ENCODE data around the gene WDPCP. TPM values are rescaled to one million over a fixed set of nuclear protein-coding genes. Genes with fewer than 3 reads are reported as not detected.

Gene WDPCP
- polyA plus RNA-seq, 1 of the 3 experiments (the other 2 are of a cell fraction) = 3.1 TPM

GRCh38 chr2:63465633-63466032 lies 122.6 kb downstream of the WDPCP start:
- no peak overlapping the region for H2AFZ ChIP-seq (ENCODE audit: low read depth)
- POLR2A ChIA-PET = no interaction called here
- CTCF ChIA-PET = interaction anchor here (0.9 kb wide), 1 partner anchor 19 kb away, joined by 3 read pairs; no protein-coding TSS in a partner anchor
- DNase-seq = no peak
- H3K4me2 ChIP-seq = no peak overlapping the region
- H3K9ac ChIP-seq = no peak overlapping the region
- TF ChIP-seq USF1 (IDR thresholded peaks at IDR 0.05; ENCODE audit: borderline replicate concordance, low read depth) (no peak), TCF12 (IDR thresholded peaks at IDR 0.05) (0 out of 2 replicates have a peak, but pooled peaks have one; percentile 18), EZH2phosphoT487 (IDR thresholded peaks at IDR 0.05; ENCODE audit: borderline replicate concordance, low read depth) (no peak), REST (IDR thresholded peaks at IDR 0.05; ENCODE audit: low read depth, low read length) (no peak), MEF2A (IDR thresholded peaks at IDR 0.05; ENCODE audit: borderline replicate concordance, low read depth) (no peak), JUND (IDR thresholded peaks at IDR 0.05) (no peak), RXRA (IDR thresholded peaks at IDR 0.05; ENCODE audit: borderline replicate concordance, low read depth) (no peak), USF2 (IDR thresholded peaks at IDR 0.05; ENCODE audit: borderline replicate concordance, low read depth, low read length) (no peak), TEAD4 (IDR thresholded peaks at IDR 0.05; ENCODE audit: borderline replicate concordance, insufficient read depth) (no peak)
- no peak overlapping the region for H3K27ac ChIP-seq (ENCODE audit: low read depth in 2 of 2, low read length in 1 of 2)
- H3K36me3 ChIP-seq (replicated peaks in 1 of 2; ENCODE audit: control insufficient read depth in 1 of 2, insufficient read depth in 2 of 2, low read length in 1 of 2) = peaks cover 2 to 11% of the 10 kb centered on the region in 2 experiments
- no peaks in the 10 kb centered on the region for H3K27me3 ChIP-seq (ENCODE audit: insufficient read depth)
- no peak overlapping the region for H3K4me3 ChIP-seq (ENCODE audit: low read depth in 2 of 2, low read length in 1 of 2)
- no peaks in the 10 kb centered on the region for H4K20me1 ChIP-seq (ENCODE audit: insufficient read depth)
- no peaks in the 10 kb centered on the region for H3K79me2 ChIP-seq (ENCODE audit: insufficient read depth)
- 92% methylated on average over 1 of the region's 1 CpG for WGBS (ENCODE audit: low lambda C conversion rate)
- no peaks in the 10 kb centered on the region; a peak in 1 of 4 replicates for H3K4me1 ChIP-seq (ENCODE audit: control insufficient read depth in 1 of 2, insufficient read depth in 2 of 2, low read depth in 1 of 2, low read length in 1 of 2)
- H3F3A ChIP-seq (replicated peaks; ENCODE audit: insufficient read depth) = peaks cover 4% of the 10 kb centered on the region
- H3K9me3 ChIP-seq = no peaks in the 10 kb centered on the region
- H3K9me2 ChIP-seq = no peaks in the 10 kb centered on the region

- no peaks in the 10 kb centered on the region for H3K9me3 ChIP-seq
- H3K27me3 ChIP-seq (ENCODE audit: insufficient read depth) = no peaks in the 10 kb centered on the region
- POLR2A ChIA-PET = no interaction called here
- CTCF ChIA-PET = interaction anchor here (0.7 kb wide), 1 partner anchor 167 kb away, joined by 3 read pairs; no protein-coding TSS in a partner anchor
- no peak overlapping the region for H3K27ac ChIP-seq (ENCODE audit: low read depth in 2 of 2, low read length in 1 of 2)
- peaks cover 2 to 15% of the 10 kb centered on the region in 2 experiments for H3K36me3 ChIP-seq (replicated peaks in 1 of 2; ENCODE audit: control insufficient read depth in 1 of 2, insufficient read depth in 2 of 2, low read length in 1 of 2)
- no peak overlapping the region for H3K4me3 ChIP-seq (ENCODE audit: low read depth in 2 of 2, low read length in 1 of 2)
- H3K9me2 ChIP-seq = no peaks in the 10 kb centered on the region
- H3K79me2 ChIP-seq (ENCODE audit: insufficient read depth) = no peaks in the 10 kb centered on the region
- no peaks in the 10 kb centered on the region for H4K20me1 ChIP-seq (ENCODE audit: insufficient read depth)
- no peak overlapping the region for H3K9ac ChIP-seq
- H3K4me2 ChIP-seq = no peak overlapping the region
- TF ChIP-seq RAD21 (IDR thresholded peaks at IDR 0.05; ENCODE audit: low read length) (no peak), EP300 (IDR thresholded peaks at IDR 0.05; ENCODE audit: borderline replicate concordance in 1 of 2, low read depth in 1 of 2, low read length in 1 of 2) (no peak), SIN3A (IDR thresholded peaks at IDR 0.05; ENCODE audit: borderline replicate concordance, low read depth, low read length) (no peak), USF2 (IDR thresholded peaks at IDR 0.05; ENCODE audit: borderline replicate concordance, low read depth, low read length) (no peak), NRF1 (IDR thresholded peaks at IDR 0.05; ENCODE audit: low read depth, low read length) (no peak), FOXM1 (IDR thresholded peaks at IDR 0.05; ENCODE audit: low read depth) (no peak), JUND (IDR thresholded peaks at IDR 0.05) (no peak), USF1 (IDR thresholded peaks at IDR 0.05; ENCODE audit: borderline replicate concordance, low read depth) (no peak), TAF1 (IDR thresholded peaks at IDR 0.05; ENCODE audit: borderline replicate concordance, low read depth, low read length) (no peak), POLR2AphosphoS5 (IDR thresholded peaks at IDR 0.05; ENCODE audit: low read depth, low read length) (no peak)
- H3F3A ChIP-seq (replicated peaks; ENCODE audit: insufficient read depth) = peaks cover 4% of the 10 kb centered on the region
- H2AFZ ChIP-seq (ENCODE audit: low read depth) = no peak overlapping the region
- no peaks in the 10 kb centered on the region; a peak in 1 of 4 replicates for H3K4me1 ChIP-seq (ENCODE audit: control insufficient read depth in 1 of 2, insufficient read depth in 2 of 2, low read depth in 1 of 2, low read length in 1 of 2)
- DNase-seq = no peak
Observed at GRCh38 chr2:63463142-63463541, 125.1 kb downstream of the WDPCP start.
